Activated B cell treated with CpG ODN at 0.5 μM for 24 hours (primary cell): ENCODE data around the gene SERPINB12. TPM values are rescaled to one million over a fixed set of nuclear protein-coding genes. Genes with fewer than 3 reads are reported as not detected.

Experiments
- ATAC-seq: fragments of 200-7000 bp; cut with Tn5 transposase; one replicate; pipeline ENCODE4 v1.10.0; 2021; ENCODE audit warnings: low read depth, mild to moderate bottlenecking, moderate library complexity
- CTCF ChIA-PET: fragments of 350-600 bp; sonication (Branson Sonifier 250); formaldehyde crosslinking; loops from one replicate; lab custom pipeline; 2021; ENCODE audit warnings: antibody characterized with exemption; lab: Charles Lee
- POLR2A ChIA-PET: fragments of 350-600 bp; sonication (Branson Sonifier 250); formaldehyde crosslinking; loops from one replicate; lab custom pipeline; 2021; ENCODE audit warnings: antibody characterized with exemption; lab: Charles Lee
- DNase-seq: peaks from one replicate; pipeline ENCODE4 v3.0.0; 2022
- H3K27ac Mint-ChIP-seq: one replicate; pipeline ENCODE4 v1.8.0; 2020; ENCODE audit warnings: mixed read lengths
- H3K27me3 Mint-ChIP-seq: one replicate; pipeline ENCODE4 v1.8.0; 2021; ENCODE audit warnings: mixed read lengths
- H3K36me3 Mint-ChIP-seq: one replicate; pipeline ENCODE4 v1.8.0; 2021; ENCODE audit warnings: low read depth, mixed read lengths
- H3K4me1 Mint-ChIP-seq: one replicate; pipeline ENCODE4 v1.8.0; 2021; ENCODE audit warnings: mixed read lengths
- H3K4me3 Mint-ChIP-seq: one replicate; pipeline ENCODE4 v1.8.0; 2020; ENCODE audit warnings: mild to moderate bottlenecking, mixed read lengths
- H3K9me3 Mint-ChIP-seq: one replicate; pipeline ENCODE4 v1.8.0; 2020; ENCODE audit warnings: mixed read lengths
- CTCF ChIP-seq: fragments of 200-600 bp; IDR thresholded peaks from one replicate; pipeline ENCODE4 v1.8.0; 2022; ENCODE audit warnings: antibody characterized with exemption, mild to moderate bottlenecking
- intact Hi-C: fragments of 100-400 bp; cut with micrococcal nuclease; formaldehyde crosslinking; loops from one replicate; pipeline ENCODE4 v1.15.1; 2024
- total RNA-seq: library from RNA; stranded (reverse); gene quantifications from 2 replicates; pipeline ENCODE4 v1.2.3, GENCODE V29; 2022

SERPINB12 gene
- total RNA-seq, 1 donor from 2014 or later, result not detected

DNA sequence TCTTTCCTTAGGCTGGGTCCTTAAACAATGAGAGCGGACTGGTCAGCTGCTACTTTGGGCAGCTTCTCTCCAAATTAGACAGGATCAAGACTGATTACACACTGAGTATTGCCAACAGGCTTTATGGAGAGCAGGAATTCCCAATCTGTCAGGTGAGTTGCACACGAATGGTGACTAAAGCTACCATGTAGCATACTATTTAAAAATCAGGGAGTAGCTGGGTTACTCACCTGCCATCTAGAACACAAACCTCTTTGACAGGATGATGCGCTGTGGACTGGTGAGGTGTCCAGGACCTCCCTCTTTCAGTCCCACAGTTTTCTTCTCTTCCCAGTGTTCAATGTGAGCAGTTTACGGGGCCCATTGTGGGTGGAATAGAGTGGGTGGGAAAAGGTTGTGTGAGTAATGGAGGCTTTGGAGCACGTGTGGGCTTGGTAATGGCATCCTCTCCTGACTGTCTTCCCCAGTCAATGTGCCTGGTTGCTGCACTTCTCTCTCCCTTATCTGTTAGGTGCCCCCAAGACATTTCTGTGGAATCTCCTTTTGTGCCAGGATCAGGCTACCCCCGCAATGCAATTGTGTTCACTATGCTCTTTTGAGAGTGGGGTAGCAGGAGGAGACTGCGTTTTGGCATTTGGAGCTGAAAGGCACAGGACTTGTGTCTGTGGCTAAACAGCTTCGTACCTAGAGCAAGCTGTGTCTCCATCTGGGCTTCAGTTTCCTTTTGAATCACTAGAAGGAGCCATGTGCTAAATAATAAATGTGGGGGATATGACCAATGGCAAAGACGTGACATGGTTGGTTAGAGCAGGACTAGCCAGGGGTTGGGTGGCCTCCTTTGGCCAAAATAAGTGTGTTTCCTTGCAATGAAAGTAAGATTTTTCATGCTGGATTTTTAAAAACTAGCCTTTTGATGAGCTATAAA lies 17.7 kb downstream of the SERPINB12 start:
- ChIA-PET CTCF (no interaction called here), POLR2A (no interaction called here)
- Mint-ChIP-seq H3K4me3 (no peak overlapping the region), H3K27me3 (peaks cover 2% of the 10 kb centered on the region), H3K9me3 (no peaks in the 10 kb centered on the region), H3K27ac (no peak overlapping the region), H3K36me3 (no peaks in the 10 kb centered on the region), H3K4me1 (peaks cover 12% of the 10 kb centered on the region)
- ATAC-seq, result no peak
- TF ChIP-seq CTCF, result no peak
- intact Hi-C loops, result no loop called here
- no peak for DNase-seq

- no peak for DNase-seq
- H3K4me1 Mint-ChIP-seq, result peaks cover 12% of the 10 kb centered on the region
- intact Hi-C loops, result no loop called here
- H3K27me3 Mint-ChIP-seq, result peaks cover 2% of the 10 kb centered on the region
- ChIA-PET POLR2A (no interaction called here), CTCF (no interaction called here)
- H3K9me3 Mint-ChIP-seq, result no peaks in the 10 kb centered on the region
- no peak overlapping the region for H3K4me3 Mint-ChIP-seq
- no peak overlapping the region for H3K27ac Mint-ChIP-seq
- ATAC-seq, result no peak
- no peak for TF ChIP-seq CTCF
- H3K36me3 Mint-ChIP-seq, result no peaks in the 10 kb centered on the region
These were observed 20.1 kb downstream of the SERPINB12 start for GRCh38 chr18:63562284-63562683.

DNA sequence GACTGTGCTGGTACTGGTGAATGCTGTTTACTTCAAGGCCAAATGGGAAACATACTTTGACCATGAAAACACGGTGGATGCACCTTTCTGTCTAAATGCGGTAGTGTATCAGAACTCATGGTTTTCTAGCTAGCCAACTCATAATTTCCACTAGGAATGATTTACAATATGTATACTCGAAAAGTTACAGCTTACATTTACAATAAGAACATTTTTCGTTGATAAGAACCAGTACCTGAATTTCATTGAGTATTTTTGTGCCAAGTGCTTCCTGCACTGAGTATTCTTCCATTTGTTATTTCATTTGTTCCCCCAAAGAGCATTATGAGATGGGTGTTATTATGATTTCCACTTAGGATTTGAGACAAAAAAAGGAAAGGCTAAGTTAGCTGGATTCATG lies 21.9 kb downstream of the SERPINB12 start:
- TF ChIP-seq CTCF, result no peak
- ChIA-PET CTCF (no interaction called here), POLR2A (no interaction called here)
- DNase-seq, result no peak
- no peak overlapping the region for H3K27ac Mint-ChIP-seq
- no peak for ATAC-seq
- H3K4me3 Mint-ChIP-seq, result no peak overlapping the region
- no peaks in the 10 kb centered on the region for H3K36me3 Mint-ChIP-seq
- no peaks in the 10 kb centered on the region for H3K9me3 Mint-ChIP-seq
- peaks cover 12% of the 10 kb centered on the region for H3K4me1 Mint-ChIP-seq
- intact Hi-C loops, result no loop called here
- peaks cover 2% of the 10 kb centered on the region for H3K27me3 Mint-ChIP-seq

DNA sequence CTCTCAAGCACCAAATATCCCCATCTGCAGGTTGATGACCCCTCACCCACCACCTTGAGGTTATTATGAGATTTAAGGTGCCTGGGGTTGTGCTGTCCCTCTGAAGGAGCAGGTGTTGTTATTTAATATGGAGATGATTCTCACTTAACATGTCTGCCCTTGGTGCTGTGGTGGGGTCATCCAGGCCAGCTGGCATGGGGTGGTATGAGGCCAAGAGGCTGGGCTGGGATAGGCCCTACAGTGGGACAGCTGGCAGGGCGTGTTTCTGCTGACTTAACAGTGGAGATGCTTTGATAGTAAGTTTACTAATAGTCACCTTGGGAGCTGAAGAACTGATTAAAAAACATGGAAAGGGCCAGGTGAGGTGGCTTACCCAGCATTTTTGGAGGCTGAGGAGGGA lies 22.4 kb downstream of the SERPINB12 start:
- TF ChIP-seq CTCF, result no peak
- POLR2A ChIA-PET, result no interaction called here
- intact Hi-C loops, result no loop called here
- Mint-ChIP-seq H3K27ac (no peak overlapping the region), H3K9me3 (no peaks in the 10 kb centered on the region), H3K36me3 (no peaks in the 10 kb centered on the region), H3K4me3 (no peak overlapping the region), H3K4me1 (peaks cover 12% of the 10 kb centered on the region), H3K27me3 (peaks cover 2% of the 10 kb centered on the region)
- ATAC-seq (no peak), DNase-seq (no peak)
- CTCF ChIA-PET, result no interaction called here

- CTCF ChIA-PET, result no interaction called here
These were observed 25.1 kb downstream of the SERPINB12 start for GRCh38 chr18:63567276-63567675.

More at GRCh38 chr18:63567276-63567675, 25.1 kb downstream of the SERPINB12 start:
- ATAC-seq (no peak), DNase-seq (no peak)
- POLR2A ChIA-PET, result no interaction called here
- H3K27me3 Mint-ChIP-seq, result peaks cover 3% of the 10 kb centered on the region
- no peak for TF ChIP-seq CTCF
- no peak overlapping the region for H3K4me3 Mint-ChIP-seq
- H3K4me1 Mint-ChIP-seq, result peaks cover 7% of the 10 kb centered on the region
- H3K36me3 Mint-ChIP-seq, result no peaks in the 10 kb centered on the region
- intact Hi-C loops, result no loop called here
- no peak overlapping the region for H3K27ac Mint-ChIP-seq
- H3K9me3 Mint-ChIP-seq, result no peaks in the 10 kb centered on the region
